ENCODE results near the gene KEL.

KEL gene

DNA sequence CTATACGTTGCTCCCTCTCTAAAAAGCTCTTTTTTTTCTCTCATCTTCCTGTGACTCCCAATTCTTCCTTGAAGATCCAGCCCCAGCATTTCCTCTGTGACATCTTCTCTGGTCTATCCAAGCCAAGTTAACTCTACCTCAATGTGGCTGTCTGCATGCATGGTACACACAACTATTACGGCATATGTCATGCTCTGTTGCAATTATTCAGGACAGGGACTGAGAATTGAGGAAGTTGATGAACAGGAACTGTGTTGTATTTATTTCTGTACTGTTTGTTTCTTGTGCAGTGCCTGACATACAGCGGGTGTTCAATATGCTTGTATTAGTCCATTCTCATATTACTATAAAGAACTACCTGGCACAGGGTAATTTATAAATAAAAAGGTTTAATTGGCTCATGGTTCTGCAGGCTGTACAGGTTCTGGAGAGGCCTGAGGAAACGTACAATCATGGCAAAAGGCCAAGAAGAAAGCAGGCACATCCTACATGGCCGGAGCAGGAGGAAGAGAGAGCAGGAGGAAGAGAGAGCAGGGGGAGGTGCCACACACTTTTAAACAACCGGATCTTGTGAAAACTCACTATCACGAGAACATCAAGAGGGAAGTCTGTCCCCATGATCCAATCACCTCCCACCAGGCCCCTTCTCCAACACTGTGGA is 34.9 kb downstream of the KEL start:
- peak; percentile 12 for DNase-seq (ENCODE audit: low spot score)

DNA sequence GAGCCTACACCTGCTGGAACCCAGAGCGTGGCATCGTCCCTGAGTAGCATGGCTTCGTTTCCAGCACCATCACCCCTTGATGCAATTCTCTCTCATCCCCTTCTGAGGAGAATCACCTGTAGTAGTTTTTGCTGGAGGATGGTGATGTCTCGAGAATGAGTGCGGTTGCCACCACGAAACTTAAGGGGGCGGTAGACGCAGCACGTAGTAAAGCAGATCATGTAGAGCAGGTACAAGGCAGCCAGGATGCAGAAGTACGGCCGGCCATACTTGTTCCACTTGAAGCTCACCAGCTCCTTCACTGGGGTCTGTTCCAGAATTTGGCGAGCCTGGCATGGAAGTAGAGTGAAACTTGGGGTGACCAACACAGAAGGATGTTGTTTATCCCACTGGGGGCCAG is 36.8 kb downstream of the KEL start:
- DNase-seq (ENCODE audit: low spot score), result no peak

DNA sequence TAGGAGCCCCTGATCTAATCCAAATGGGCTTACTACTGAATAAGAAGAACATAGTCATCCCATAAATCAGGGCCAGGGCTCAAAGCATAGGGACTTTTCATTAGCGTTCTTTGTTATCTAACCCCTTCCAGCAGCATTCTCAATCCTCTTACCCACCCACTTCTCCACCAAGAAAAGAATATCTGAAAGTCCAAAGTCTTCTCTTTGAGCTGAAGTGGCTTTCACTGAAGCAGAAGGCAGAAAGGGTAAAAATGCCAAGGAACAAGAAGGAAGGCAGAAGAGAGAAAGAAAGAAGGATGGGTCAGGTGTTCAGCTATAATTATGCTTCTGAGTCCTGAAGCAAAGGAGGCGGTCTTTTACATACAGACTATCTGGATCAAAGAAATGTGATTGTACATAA is 38.8 kb downstream of the KEL start:
- DNase-seq (ENCODE audit: low spot score), result no peak

DNA sequence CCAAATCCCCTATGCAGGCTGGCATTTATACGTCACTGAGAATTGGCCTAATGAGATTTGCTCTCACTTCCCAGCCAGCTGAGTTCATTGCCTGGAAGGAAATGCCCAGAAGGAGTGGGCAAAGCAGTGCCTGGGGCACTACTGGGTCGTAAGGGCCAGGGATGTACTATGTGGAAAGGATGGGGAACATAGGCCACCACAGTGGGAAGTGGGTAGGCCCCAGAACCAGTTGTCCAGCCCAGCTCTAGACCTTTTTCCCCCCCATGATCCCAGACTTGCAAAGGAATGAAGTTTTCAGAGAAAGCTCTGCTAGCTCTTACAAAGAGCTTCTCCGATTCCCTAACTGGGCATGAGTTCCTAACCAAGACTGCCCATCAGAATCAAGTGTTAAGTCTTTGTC is 42.5 kb downstream of the KEL start:
- DNase-seq (ENCODE audit: low spot score), result no peak

DNA sequence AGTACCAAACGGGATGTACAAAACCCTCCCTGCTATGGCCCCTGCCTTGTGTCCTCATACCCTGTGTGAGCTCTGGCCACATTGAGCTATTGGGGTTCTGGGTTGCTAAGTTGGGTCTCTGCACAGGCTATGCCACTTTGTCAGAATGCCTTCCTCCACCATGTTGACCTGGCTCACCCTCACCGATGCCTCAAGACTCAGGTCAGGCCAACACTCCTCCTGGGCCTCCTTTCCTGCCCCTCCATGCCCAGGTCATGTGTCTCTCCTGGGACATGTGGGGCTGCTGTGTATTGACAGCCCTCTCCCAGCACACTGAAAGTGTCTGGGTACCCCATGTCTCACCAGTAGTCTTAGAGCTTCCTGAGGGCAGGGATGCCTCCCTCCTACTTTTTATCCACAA is 43.3 kb downstream of the KEL start:
- DNase-seq (ENCODE audit: low spot score), result no peak

DNA sequence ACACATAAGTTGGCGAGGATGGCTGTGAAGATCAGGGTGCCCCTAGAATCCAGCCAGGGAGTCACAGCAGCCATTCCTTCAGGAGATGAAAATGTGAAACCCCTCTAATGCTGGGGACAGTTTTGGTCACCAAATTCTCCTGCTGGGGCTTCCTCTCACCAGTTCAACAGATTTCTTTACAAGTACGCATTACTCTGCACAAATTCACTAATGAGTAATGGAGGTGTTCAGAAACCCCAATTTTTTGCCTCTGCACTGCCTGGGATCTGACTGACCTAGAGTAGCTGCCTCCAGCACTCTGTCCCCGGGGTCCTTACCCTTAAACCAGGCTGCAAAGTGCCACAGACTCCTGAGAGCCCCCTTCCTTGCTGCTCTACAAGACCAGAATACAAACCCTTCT is 44.7 kb downstream of the KEL start:
- DNase-seq (ENCODE audit: low spot score), result no peak

DNA sequence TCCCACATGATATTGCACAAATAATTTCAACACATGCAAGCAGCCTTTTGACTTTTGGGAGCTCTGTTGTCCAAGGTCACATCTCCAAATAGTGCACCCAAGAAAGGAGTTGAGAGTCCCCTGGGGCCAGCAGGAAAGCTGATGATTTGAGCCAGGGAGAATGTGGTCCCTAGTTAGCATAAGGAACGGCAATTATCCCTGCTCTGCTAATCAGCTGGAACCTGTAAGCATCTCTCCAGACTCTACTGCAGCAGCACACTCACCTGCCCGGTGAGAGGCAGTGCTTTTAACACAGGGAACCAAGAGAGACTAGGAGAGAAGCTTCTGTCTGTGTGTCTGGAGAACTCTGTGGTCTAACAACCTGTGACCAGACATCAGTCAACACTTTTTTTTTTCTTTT is 45.7 kb downstream of the KEL start:
- DNase-seq (ENCODE audit: low spot score), result no peak

DNA sequence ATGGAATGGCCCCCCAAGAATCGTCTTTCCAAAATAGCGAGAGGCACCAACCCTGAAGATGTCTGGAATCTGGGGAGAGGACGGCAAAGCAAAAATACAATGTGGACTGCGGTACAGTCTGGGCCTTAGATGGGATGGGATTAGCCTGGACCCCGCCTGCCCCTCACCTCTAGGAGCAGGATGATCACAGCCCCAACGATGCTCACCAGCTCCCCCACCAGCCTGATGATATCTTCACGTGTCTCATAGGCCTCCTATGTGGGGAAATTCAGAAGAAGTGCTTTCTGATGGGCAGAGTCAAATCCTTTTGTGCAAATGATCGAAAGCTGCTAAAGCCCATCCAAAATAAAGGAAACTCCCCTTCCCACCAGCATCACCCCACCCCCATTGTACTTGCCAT is 46.8 kb downstream of the KEL start:
- no peak for DNase-seq (ENCODE audit: low spot score)

DNA sequence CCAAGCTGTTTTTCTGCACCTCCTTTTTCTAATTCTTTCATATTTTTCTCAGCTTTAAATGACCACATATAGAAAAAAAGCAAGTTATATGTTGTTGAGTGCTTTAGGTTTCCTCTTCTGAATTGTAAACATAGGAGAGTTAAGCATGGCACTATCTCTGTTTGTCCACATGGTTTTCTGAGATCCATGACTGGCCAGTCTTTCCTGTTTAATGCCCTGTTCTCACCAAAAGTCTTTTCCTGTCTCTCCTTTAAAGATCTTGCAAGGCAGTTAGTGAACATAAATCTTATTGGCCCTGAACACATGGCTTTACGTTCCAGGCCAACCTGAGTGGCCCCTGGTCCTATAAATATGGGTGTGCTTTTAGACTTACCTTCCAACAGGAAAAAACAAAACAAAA is 48.0 kb downstream of the KEL start:
- DNase-seq (ENCODE audit: low spot score), result no peak

DNA sequence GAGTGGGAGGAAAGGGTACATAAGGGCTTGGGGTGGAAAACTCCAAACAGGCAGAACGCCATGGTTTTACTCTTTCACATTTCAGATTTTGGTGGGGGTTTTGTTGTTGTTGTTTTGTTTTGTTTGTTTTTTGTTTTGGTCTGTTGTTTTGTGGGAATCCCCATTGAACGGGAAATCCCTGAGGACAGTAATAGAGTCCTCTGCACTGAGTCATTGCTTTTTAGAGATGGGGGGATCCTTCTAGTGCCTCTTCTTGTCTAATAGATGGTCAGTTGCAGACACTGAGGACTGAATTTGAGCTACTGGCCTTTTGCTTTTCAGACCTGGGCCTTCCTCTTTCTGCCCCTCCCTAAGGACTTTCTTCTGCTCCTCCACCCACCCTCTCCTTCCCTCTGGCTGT is 48.6 kb downstream of the KEL start:
- no peak for DNase-seq (ENCODE audit: low spot score)

DNA sequence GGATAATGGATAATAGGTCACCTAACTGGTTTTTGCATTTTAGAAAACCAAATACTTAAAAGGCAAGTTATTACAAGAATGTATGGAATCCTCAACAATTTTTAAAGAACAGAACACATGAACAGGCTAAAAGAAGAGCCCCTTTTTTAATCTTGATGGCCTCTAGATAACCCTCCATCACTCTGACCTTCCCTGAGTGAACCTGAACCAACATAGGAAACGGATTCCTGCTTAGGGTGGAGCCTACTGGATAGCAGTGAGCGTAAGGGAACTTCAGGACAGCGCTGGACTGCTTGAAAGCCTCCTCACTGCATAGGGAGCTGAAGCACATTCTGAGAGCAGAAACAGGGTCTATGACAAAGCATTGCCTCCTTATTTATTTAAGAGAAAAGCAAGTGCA is 49.1 kb downstream of the KEL start:
- DNase-seq (ENCODE audit: low spot score), result no peak

DNA sequence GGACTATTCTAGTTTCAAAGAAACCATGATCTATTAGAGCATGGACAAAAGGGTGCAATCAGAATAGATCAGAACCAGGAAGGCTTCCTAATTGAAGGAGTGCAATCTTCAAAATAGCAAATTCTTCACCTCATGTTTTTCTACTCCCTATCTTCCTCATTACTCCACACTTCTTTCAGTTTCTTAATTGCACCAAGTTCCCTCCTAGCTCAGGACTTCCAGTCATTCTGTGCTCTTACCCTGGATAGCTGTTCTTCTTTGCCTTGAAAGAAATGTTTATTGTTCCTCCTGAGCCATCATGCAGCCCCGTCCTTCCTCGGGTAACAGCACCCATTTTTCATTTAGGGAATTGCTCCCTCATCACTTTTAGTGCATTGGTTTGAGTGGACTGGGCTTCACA is 51.7 kb downstream of the KEL start:
- DNase-seq (ENCODE audit: low spot score), result no peak

DNA sequence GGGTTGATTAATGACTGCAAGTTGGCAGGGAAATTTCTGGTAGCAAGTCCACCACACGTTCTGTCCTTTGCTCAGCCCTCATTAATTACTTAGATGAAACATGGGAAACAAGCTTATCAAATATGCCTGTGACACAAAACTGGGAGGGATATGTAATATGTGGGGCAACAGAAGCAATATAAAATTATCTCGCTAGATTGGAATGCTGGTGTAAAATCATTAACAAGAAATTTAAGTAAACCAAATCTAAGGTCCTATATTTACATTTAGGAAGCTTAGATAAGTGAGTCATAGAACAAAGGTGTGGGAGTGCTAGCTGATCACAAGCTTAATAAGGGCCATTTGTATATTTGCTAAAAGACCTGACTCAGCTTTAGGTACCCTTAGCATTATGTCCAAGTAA is 52.1 kb downstream of the KEL start:
- DNase-seq (ENCODE audit: low spot score), result no peak

DNA sequence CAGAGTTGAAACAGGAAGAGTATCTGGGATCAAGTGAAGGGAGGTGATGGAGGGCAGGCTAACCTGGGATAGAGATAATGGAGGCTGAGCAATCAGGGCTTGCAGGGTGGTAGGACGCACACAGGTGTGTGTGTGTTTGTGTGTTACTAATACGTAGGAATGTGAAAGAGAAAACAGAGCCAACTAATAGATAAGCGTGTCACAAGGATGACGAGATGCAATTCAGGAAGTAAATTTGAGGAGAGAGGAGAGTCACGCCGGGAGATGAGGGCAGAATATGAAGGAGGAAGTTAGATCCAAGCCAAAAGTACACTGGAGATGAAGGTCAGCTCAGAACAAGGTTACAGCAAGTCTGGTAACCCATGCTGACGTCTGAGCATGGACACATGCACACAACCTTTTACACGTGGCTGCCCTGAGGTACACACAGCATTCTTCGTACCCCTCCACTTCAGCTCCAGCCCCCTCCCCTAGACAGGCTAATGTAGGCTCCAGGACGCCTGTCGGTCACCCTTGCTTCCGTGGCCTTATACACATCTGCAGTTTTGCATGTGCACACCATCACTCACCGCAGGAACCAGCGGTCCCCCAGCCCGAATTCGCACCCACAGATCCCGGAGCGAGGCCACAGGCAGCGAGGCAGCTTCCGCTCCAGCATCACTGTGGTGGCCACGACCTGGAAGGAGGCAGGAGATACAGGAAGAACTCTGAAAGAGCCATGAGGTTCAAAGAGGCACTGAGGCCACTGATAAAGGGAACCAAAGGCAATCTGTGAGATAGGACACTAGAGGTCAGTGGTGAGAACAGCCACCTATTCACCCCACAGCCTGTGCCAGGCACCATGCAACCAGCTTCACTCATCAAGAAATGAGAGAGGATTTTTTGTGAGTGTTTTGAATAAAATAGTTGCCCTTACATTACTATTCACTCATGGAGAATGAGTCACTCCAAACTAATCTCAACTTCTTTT is 53.0 kb downstream of the KEL start:
- DNase-seq (ENCODE audit: low spot score), result peak; percentile 37

DNA sequence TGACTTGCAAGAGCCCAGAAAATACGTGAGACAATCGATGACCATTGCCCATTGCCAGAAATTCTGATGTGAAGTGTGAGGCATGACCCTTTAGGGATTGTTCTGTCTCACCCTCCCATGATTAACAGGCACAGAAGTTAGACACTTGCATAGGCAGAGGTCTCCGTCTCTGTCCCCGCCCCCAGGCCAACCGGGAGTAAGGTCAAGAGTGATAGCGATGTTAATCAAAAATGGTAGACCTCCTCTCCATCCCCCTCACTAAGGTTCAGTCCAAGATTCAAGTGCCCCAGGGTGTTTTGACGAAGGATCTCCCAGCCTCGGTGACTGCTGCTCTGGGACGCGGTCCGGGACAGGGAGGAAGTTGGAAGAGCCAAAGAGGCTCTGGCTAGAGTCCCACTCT is 53.9 kb downstream of the KEL start:
- DNase-seq (ENCODE audit: low spot score), result no peak

DNA sequence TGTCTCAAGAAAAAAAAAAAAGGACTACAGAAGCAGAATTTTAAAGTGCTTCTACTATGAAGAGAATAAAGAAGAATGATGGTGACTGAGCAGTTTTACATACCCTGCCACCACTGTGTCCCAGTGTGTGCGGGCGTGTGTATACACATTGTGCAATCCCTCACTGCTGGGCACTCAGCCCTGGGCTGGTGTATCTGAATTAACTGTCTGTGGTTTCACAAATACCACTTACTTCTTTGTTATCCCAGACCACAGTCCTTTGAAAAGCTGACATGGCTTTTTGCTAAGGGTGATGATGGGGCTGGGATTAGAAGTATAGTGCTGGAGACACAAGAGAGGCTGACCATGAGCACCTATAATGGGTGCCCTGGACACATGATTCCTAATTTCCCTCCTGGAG is 55.5 kb downstream of the KEL start:
- DNase-seq (ENCODE audit: low spot score), result no peak

DNA sequence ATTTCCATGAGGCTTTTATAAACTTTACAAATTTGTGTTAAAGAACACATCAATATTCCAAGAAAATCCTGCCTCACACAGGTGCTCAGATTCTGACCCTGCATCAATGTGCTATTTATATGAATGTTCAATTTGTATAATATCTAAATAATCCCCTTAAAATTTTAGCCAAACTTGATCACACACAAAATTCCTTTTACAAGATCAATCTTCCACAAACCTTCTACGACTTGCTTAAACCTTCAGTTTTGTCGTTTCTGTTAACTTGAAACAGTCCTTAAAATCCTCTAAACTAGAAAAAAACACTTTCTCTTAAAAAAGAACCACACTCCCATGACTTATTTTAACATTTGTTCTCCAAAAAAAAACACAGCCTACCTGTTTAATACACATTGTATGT is 56.4 kb downstream of the KEL start:
- DNase-seq (ENCODE audit: low spot score), result no peak

DNA sequence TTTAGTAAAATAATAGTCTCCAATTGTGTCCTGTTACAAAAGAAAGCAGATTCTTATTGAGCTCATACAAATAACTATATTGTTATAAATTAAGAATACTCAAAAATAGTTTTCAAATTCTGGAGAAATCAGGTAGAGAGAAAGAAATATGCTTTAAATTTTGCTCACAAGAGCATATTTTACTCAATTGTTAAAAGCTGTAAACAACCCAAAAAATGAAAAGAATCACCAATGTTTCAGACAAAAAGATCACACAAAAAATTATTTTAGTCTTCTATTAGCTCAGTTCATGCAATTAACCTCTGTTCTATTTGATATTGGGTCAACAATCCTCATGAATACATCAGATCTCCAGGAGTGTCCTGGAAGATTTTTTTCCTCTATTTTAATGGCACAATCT is 58.0 kb downstream of the KEL start:
- no peak for DNase-seq (ENCODE audit: low spot score)

DNA sequence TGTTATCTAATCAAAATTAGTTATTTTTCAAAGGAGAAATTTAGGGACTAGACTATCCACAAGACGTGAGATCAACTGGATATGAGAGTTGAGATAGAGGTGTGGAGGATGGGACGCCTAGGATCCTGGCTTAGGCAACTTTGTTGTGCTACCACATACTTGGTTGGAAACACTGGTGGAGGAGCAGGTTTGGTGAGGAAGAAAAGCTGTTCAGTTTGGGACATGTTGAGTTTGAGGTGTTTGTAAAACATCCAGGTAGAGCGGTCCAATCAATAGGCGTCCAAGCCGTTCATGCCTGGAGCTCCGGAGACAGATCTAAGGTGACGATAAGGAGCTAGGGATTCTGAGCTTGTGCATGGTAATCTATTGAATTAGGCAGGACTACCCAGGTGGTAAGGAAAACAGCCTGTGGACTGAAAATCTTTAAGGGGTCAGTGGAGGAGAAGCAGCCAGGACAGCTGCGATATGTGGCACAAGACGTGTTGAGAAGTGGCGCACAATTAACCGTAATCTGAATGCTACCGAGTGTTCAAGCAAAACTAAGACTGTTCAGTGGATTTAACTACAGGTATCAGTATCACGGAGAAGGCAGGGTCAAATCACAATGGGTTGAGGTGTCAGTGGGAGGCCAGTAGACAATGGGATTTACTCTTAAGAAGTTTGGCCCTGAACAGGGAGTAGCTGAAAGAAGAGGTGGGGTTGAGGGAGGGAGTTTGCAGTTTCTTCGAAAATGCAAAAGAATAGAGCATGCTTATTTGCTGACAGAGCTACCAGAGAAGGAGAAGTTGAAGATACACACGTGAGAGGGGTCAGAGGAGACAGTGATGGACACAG is 60.5 kb downstream of the KEL start:
- no peak for DNase-seq (ENCODE audit: low spot score)

DNA sequence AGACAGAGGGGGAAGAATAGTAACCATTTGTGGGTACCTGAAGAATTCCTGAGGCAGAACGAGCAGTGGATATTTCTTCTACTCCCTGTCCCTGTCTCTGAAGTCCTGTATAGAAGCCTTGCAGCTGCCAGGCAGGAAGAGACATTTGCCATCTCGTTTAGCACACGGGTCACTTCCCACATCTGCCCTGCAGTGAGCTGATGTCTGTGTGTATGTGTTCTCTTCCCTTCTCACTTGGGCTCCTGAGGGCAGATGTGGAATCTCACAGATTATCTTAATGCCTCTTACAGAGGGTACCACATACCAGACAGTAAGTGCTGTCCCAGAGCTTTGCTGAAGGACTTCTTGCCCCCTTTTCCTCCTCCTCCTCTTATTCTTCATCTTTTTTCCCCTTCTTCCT is 62.5 kb downstream of the KEL start:
- DNase-seq (ENCODE audit: low spot score), result no peak

DNA sequence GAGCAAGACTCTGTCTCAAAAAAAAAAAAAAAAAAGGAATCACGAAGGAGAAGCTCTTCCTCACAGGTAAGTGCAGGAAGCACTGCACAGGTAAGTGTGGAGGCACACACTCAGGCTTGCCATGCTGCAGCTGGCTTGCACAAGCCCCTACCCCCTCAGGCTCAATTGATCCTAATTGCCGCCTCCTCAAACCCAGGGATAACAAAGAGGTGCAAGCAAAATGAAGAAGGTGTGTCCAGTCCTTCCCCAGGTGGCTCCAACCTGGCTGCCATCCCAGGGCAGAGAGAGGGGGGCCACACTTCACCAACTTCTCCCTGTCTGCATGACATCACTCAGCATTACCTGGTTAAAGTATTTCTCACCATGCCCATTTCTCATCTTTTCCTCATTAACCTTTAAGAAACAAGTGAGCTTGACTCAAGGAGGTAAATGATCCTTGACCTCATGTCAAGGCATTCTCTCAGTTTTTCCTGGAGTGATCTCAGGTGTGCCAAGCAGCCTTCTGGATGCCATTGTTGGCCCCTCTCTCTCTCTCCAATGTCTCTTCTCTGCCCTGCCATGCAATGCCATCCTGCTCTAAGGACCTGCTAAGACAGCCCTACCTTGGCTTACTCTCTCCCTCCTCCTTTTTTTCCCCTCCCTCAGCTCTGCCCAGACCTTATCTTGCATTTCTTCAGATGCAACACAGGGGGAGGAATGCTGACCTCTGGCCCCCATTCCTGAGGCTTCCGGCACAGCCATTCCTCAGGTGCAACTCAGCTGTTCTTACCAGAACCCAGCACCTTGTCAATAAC is 63.6 kb downstream of the KEL start:
- DNase-seq (ENCODE audit: low spot score), result no peak

DNA sequence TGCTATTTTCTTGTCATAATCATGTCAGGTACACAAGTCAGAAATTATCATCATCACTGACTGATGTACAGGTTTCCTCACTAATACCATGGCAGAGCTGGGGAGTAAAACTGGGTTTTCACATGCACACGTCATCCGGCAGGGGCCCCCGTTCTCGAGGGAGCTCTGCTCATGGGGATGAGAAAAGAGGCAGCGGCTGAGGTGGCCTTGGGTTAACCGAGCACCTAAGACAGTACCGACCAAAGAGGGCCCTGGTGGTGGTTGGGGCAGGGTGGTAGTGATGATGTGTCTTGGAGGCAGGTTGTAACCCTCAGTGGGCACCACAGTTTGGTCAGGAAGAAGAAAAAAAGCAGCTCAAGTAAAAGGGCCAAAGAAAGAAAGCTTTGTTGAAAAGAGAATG is 64.5 kb downstream of the KEL start:
- no peak for DNase-seq (ENCODE audit: low spot score)

Data from globus pallidus (tissue), 1 donor.